Lower lobe of right lung (tissue), 2 donors: ENCODE data around the gene RTP5. TPM values are rescaled to one million over a fixed set of nuclear protein-coding genes. Genes with fewer than 3 reads are reported as not detected.

Experiments used
- ATAC-seq, 2 donors: fragments of 200-7000 bp; cut with Tn5 transposase; one replicate each; pipeline ENCODE4 v1.9.1; 2020 to 2022; ENCODE audit warnings: mild to moderate bottlenecking in 2 of 2, moderate library complexity in 2 of 2
- DNase-seq: peaks from one replicate; pipeline ENCODE4 v3.0.0-alpha.2; 2020
- H3K27ac ChIP-seq: fragments of 200-600 bp; one replicate; pipeline ENCODE4 v1.8.0; 2022
- H3K27me3 ChIP-seq: fragments of 200-600 bp; one replicate; pipeline ENCODE4 v1.8.0; 2022; ENCODE audit warnings: low read depth
- H3K36me3 ChIP-seq: fragments of 200-600 bp; one replicate; pipeline ENCODE4 v1.8.0; 2022; ENCODE audit warnings: mild to moderate bottlenecking
- H3K4me1 ChIP-seq: fragments of 200-600 bp; one replicate; pipeline ENCODE4 v1.8.0; 2022
- H3K4me3 ChIP-seq: fragments of 200-600 bp; one replicate; pipeline ENCODE4 v1.8.0; 2022; ENCODE audit warnings: mild to moderate bottlenecking
- H3K9me3 ChIP-seq: fragments of 200-600 bp; one replicate; pipeline ENCODE4 v1.8.0; 2022
- CTCF ChIP-seq: fragments of 200-600 bp; IDR thresholded peaks from one replicate; pipeline ENCODE4 v1.8.0; 2022; ENCODE audit warnings: antibody characterized with exemption, mild to moderate bottlenecking
- intact Hi-C: fragments of 100-400 bp; cut with DNase I; formaldehyde crosslinking; loops from one replicate; pipeline ENCODE4 v1.11.0; 2022
- total RNA-seq: library from RNA; stranded (reverse); fragmentation: NEBNext Ultra II Directional; extraction: Animal tissue kit (Norgen Biotek cat#: 25700); gene quantifications from one replicate; pipeline ENCODE4 v1.2.1, GENCODE V29; 2021
- donor health status: DM: no; HTN: yes; CAD: no; lungs with severe emphysema.

The RTP5 gene
- total RNA-seq, 1 donor from 2014 or later: not detected

- DNase-seq (peak; percentile 37), ATAC-seq (peak in 1 of 2 donors; percentile 9)
- Histone ChIP-seq H3K9me3 (no peaks in the 10 kb centered on the region), H3K27me3 (peaks cover 30% of the 10 kb centered on the region), H3K4me1 (peaks cover 20% of the 10 kb centered on the region), H3K4me3 (peak overlapping the region; percentile 39), H3K36me3 (no peaks in the 10 kb centered on the region), H3K27ac (peak overlapping the region; percentile 80)
- intact Hi-C loops: no loop called here
- no peak for TF ChIP-seq CTCF
Measured at GRCh38 chr2:241860184-241861078, 9.1 kb upstream of the RTP5 start.

GRCh38 chr2:241861264-241861663 is 8.3 kb upstream of the RTP5 start:
- H3K4me3 ChIP-seq: no peak overlapping the region
- H3K27ac ChIP-seq: no peak overlapping the region
- H3K27me3 ChIP-seq: peaks cover 30% of the 10 kb centered on the region
- TF ChIP-seq CTCF: no peak
- H3K4me1 ChIP-seq: peaks cover 20% of the 10 kb centered on the region
- H3K36me3 ChIP-seq: no peaks in the 10 kb centered on the region
- DNase-seq (no peak), ATAC-seq (no peak)
- intact Hi-C loops: no loop called here
- no peaks in the 10 kb centered on the region for H3K9me3 ChIP-seq

GRCh38 chr2:241862093-241862492 is 7.4 kb upstream of the RTP5 start:
- no peak overlapping the region for H3K27ac ChIP-seq
- intact Hi-C loops: no loop called here

GRCh38 chr2:241862775-241863535 is 6.6 kb upstream of the RTP5 start:
- no peaks in the 10 kb centered on the region for H3K9me3 ChIP-seq
- no peaks in the 10 kb centered on the region for H3K36me3 ChIP-seq
- DNase-seq (no peak), ATAC-seq (no peak)
- H3K4me3 ChIP-seq: peak overlapping the region; percentile 22
- TF ChIP-seq CTCF: no peak
- H3K4me1 ChIP-seq: peaks cover 20% of the 10 kb centered on the region
- H3K27me3 ChIP-seq: peaks cover 47% of the 10 kb centered on the region
- intact Hi-C loops: no loop called here
- no peak overlapping the region for H3K27ac ChIP-seq

More at GRCh38 chr2:241862093-241862492, 7.4 kb upstream of the RTP5 start:
- H3K36me3 ChIP-seq: no peaks in the 10 kb centered on the region
- no peak for TF ChIP-seq CTCF
- H3K27me3 ChIP-seq: peaks cover 38% of the 10 kb centered on the region
- ATAC-seq: no peak
- H3K4me3 ChIP-seq: no peak overlapping the region
- DNase-seq: peak; percentile 43
- H3K9me3 ChIP-seq: no peaks in the 10 kb centered on the region
- H3K4me1 ChIP-seq: peaks cover 20% of the 10 kb centered on the region

- DNase-seq (no peak), ATAC-seq (no peak)
- peak overlapping the region; percentile 22 for H3K4me3 ChIP-seq
- no peaks in the 10 kb centered on the region for H3K9me3 ChIP-seq
- peaks cover 46% of the 10 kb centered on the region for H3K27me3 ChIP-seq
- intact Hi-C loops: no loop called here
- H3K27ac ChIP-seq: no peak overlapping the region
- no peak for TF ChIP-seq CTCF
- peaks cover 20% of the 10 kb centered on the region for H3K4me1 ChIP-seq
- no peaks in the 10 kb centered on the region for H3K36me3 ChIP-seq
Measured at GRCh38 chr2:241863536-241863954, 6.0 kb upstream of the RTP5 start.
